SK-N-SH (cell line): ENCODE results near the gene PAX3. TPM values are rescaled to one million over a fixed set of nuclear protein-coding genes. Genes with fewer than 3 reads are reported as not detected.

Experiments used
- CTCF ChIA-PET: fragments of 300-600, 350-600 bp; formaldehyde crosslinking; extraction: SDS; loops from one replicate; lab custom pipeline; 2021; lab: Yijun Ruan, JAX
- POLR2A ChIA-PET: fragments of 350-600 bp; sonication (Branson Sonifier 250); formaldehyde crosslinking; extraction: SDS; loops from one replicate; lab custom pipeline; 2020; ENCODE audit warnings: antibody characterized with exemption, inconsistent platforms; lab: Yijun Ruan, JAX
- DNase-seq: peaks from one replicate; pipeline ENCODE4 v3.0.0; 2012
- H2AFZ ChIP-seq: fragments of 200-600 bp; sonication (generic); 2 replicates; pipeline ENCODE4 v1.8.1; 2016; ENCODE audit warnings: antibody characterized with exemption, mild to moderate bottlenecking, low read depth
- H3F3A ChIP-seq: fragments of 200-600 bp; sonication (generic); replicated peaks from 2 replicates; pipeline ENCODE3; 2016; ENCODE audit warnings: antibody characterized with exemption, mild to moderate bottlenecking; ENCODE audit not compliant: insufficient read depth
- H3K27ac ChIP-seq, 2 experiments: fragments of 200-500 bp in 1 of 2; fragments of 200-600 bp in 1 of 2; sonication (Bioruptor generic) in 1 of 2; sonication (generic), shearing (Covaris generic) in 1 of 2; 2 replicates each; pipeline versions ENCODE4 v1.5.1 to v1.6.1; 2014 to 2016; ENCODE audit warnings: low read depth in 2 of 2, inconsistent platforms in 1 of 2, low read length in 1 of 2, mild to moderate bottlenecking in 1 of 2, mixed read lengths in 1 of 2
- H3K27me3 ChIP-seq: fragments of 200-600 bp; sonication (generic), shearing (Covaris generic); 2 replicates; pipeline ENCODE4 v1.6.1; 2016; ENCODE audit warnings: mixed run types; ENCODE audit not compliant: insufficient read depth
- H3K36me3 ChIP-seq, 2 experiments: fragments of 200-500 bp in 1 of 2; fragments of 200-600 bp in 1 of 2; sonication (Bioruptor generic) in 1 of 2; sonication (generic) in 1 of 2; replicated peaks in 1 of 2; 2 replicates each; pipeline versions ENCODE3 to v1.5.1; 2014 to 2016; ENCODE audit warnings: low read length in 1 of 2, mild to moderate bottlenecking in 1 of 2; ENCODE audit not compliant: insufficient read depth in 2 of 2, control insufficient read depth in 1 of 2
- H3K4me1 ChIP-seq, 2 experiments: fragments of 200-500 bp in 1 of 2; fragments of 200-600 bp in 1 of 2; sonication (Bioruptor generic) in 1 of 2; sonication (generic), shearing (Covaris generic) in 1 of 2; 2 replicates each; pipeline versions ENCODE4 v1.5.1 to v1.6.1; 2014 to 2016; ENCODE audit warnings: low read depth in 1 of 2, low read length in 1 of 2, mixed run types in 1 of 2; ENCODE audit not compliant: insufficient read depth in 2 of 2, control insufficient read depth in 1 of 2
- H3K4me2 ChIP-seq: fragments of 200-600 bp; sonication (generic), shearing (Covaris generic); 2 replicates; pipeline ENCODE4 v1.6.1; 2017; ENCODE audit warnings: mixed run types
- H3K4me3 ChIP-seq, 2 experiments: fragments of 200-500 bp in 1 of 2; fragments of 200-600 bp in 1 of 2; sonication (Bioruptor generic) in 1 of 2; sonication (generic), shearing (Covaris generic) in 1 of 2; 2 replicates each; pipeline versions ENCODE4 v1.5.1 to v1.8.1; 2014 to 2016; ENCODE audit warnings: low read depth in 2 of 2, inconsistent platforms in 1 of 2, low read length in 1 of 2, mild to moderate bottlenecking in 1 of 2, mixed read lengths in 1 of 2, moderate library complexity in 1 of 2
- H3K79me2 ChIP-seq: fragments of 200-600 bp; sonication (generic); 2 replicates; pipeline ENCODE4 v1.8.1; 2017; ENCODE audit warnings: mild to moderate bottlenecking; ENCODE audit not compliant: insufficient read depth
- H3K9ac ChIP-seq: fragments of 200-600 bp; sonication (generic); 2 replicates; pipeline ENCODE4 v1.6.1; 2017; ENCODE audit warnings: mixed run types
- H3K9me2 ChIP-seq: fragments of 200-600 bp; sonication (generic); 2 replicates; pipeline ENCODE4 v1.6.1; 2017; ENCODE audit warnings: mixed run types
- H3K9me3 ChIP-seq: fragments of 200-600 bp; sonication (generic); 2 replicates; pipeline ENCODE4 v1.6.1; 2017; ENCODE audit warnings: mixed run types, mild to moderate bottlenecking, moderate library complexity
- H4K20me1 ChIP-seq: fragments of 200-600 bp; sonication (generic); 2 replicates; pipeline ENCODE4 v1.6.1; 2017; ENCODE audit warnings: mild to moderate bottlenecking, mixed run types; ENCODE audit not compliant: insufficient read depth
- ELF1 ChIP-seq: IDR thresholded peaks from 2 replicates; pipeline ENCODE4 v1.4.0; 2012
- FOSL2 ChIP-seq: IDR thresholded peaks from 2 replicates; pipeline ENCODE4 v1.4.0; 2012; ENCODE audit warnings: low read depth, mild to moderate bottlenecking, moderate library complexity, borderline replicate concordance
- FOXM1 ChIP-seq: IDR thresholded peaks from 2 replicates; pipeline ENCODE4 v1.4.0; 2012; ENCODE audit warnings: low read depth, mild to moderate bottlenecking
- IRF3 ChIP-seq: fragments of 150-350 bp; IDR thresholded peaks from 2 replicates; pipeline ENCODE4 v1.6.1; 2016; ENCODE audit warnings: mild to moderate bottlenecking, low read depth, low read length
- MXI1 ChIP-seq: IDR thresholded peaks from 2 replicates; pipeline ENCODE4 v1.6.1; 2012; ENCODE audit warnings: mild to moderate bottlenecking, low read depth, low read length, improper control_type of control experiment
- PBX3 ChIP-seq: IDR thresholded peaks from 2 replicates; pipeline ENCODE4; 2012
- POLR2AphosphoS5 ChIP-seq: IDR thresholded peaks from 2 replicates; pipeline ENCODE4 v1.6.1; 2012; ENCODE audit warnings: low read depth, low read length
- WGBS: methylation state at CpG from one replicate; pipeline ENCODE4 v1.1.6; 2017; ENCODE audit warnings: low lambda C conversion rate; 5-methylcytosine and 5-hydroxymethylcytosine counted together
- polyA plus RNA-seq, 3 experiments: library from polyadenylated mRNA; depleted of rRNA; stranded (reverse); fragments of >200 nt; gene quantifications; 2 replicates each; pipeline ENCODE4 v1.2.3, GENCODE V29; 2012
- TF ChIP-seq, protein P1 (sequence below): IDR thresholded peaks from 2 replicates; pipeline ENCODE4 v1.4.0; 2012; ENCODE audit warnings: low read depth
- TF ChIP-seq, protein P2 (sequence below): fragments of 200-600 bp; sonication (generic); IDR thresholded peaks from 2 replicates; pipeline ENCODE4 v1.6.1; 2017; ENCODE audit warnings: antibody characterized with exemption, mild to moderate bottlenecking, moderate library complexity

The PAX3 gene
- polyA plus RNA-seq, 1 of the 3 experiments (the other 2 are of a cell fraction), result not detected

DNA sequence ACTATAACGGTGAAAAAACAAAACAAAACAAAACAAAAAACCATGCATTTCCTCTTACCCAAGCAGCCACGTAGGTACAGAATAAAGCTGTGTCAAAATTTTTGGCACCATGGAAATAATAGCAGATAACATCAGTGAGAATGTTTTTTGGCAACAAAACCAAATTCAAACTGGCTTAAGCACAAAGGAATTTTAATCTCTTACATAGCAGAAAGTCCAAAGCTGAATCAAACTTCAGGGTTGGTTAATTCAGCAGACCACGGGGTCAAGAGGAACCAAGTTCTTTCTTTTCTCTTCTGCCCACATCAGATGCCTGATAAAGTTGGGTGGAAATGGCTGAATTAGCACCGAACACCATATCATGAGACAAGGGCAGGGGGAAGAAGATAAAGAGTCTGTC, 129.5 kb downstream of the PAX3 start (continued):
- TF ChIP-seq IRF3 (no peak), FOXM1 (no peak), FOSL2 (no peak)
- TF ChIP-seq, protein P1, sequence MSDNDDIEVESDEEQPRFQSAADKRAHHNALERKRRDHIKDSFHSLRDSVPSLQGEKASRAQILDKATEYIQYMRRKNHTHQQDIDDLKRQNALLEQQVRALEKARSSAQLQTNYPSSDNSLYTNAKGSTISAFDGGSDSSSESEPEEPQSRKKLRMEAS, result no peak
- TF ChIP-seq, all 33 proteins: peak for 0

- no peak overlapping the region for H3K9ac ChIP-seq
- no peaks in the 10 kb centered on the region for H3K27me3 ChIP-seq
- POLR2A ChIA-PET, result no interaction called here
- H2AFZ ChIP-seq, result no peak overlapping the region
- no peaks in the 10 kb centered on the region for H3K79me2 ChIP-seq
- no peaks in the 10 kb centered on the region for H4K20me1 ChIP-seq
- no peak for DNase-seq
- WGBS, result 12% methylated on average over 8 of the region's 8 CpGs
- CTCF ChIA-PET, result no interaction called here
- H3K36me3 ChIP-seq, result no peaks in the 10 kb centered on the region
- H3K9me2 ChIP-seq, result no peaks in the 10 kb centered on the region
- no peaks in the 10 kb centered on the region; a peak in 1 of 4 replicates for H3K4me1 ChIP-seq
- H3K9me3 ChIP-seq, result no peaks in the 10 kb centered on the region
- H3F3A ChIP-seq, result no peaks in the 10 kb centered on the region
- H3K4me2 ChIP-seq, result no peak overlapping the region
- H3K4me3 ChIP-seq, result no peak overlapping the region
- TF ChIP-seq POLR2AphosphoS5 (no peak), MXI1 (no peak), ELF1 (no peak)
- TF ChIP-seq, protein P2, sequence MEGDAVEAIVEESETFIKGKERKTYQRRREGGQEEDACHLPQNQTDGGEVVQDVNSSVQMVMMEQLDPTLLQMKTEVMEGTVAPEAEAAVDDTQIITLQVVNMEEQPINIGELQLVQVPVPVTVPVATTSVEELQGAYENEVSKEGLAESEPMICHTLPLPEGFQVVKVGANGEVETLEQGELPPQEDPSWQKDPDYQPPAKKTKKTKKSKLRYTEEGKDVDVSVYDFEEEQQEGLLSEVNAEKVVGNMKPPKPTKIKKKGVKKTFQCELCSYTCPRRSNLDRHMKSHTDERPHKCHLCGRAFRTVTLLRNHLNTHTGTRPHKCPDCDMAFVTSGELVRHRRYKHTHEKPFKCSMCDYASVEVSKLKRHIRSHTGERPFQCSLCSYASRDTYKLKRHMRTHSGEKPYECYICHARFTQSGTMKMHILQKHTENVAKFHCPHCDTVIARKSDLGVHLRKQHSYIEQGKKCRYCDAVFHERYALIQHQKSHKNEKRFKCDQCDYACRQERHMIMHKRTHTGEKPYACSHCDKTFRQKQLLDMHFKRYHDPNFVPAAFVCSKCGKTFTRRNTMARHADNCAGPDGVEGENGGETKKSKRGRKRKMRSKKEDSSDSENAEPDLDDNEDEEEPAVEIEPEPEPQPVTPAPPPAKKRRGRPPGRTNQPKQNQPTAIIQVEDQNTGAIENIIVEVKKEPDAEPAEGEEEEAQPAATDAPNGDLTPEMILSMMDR, result no peak
- TF ChIP-seq, all 33 proteins: peak for 0
- no peak overlapping the region for H3K27ac ChIP-seq
Measured at GRCh38 chr2:222167762-222168161, 131.0 kb downstream of the PAX3 start.

GRCh38 chr2:222160944-222161343, 137.9 kb downstream of the PAX3 start:
- H3K4me1 ChIP-seq, result no peaks in the 10 kb centered on the region
- no peaks in the 10 kb centered on the region for H3K79me2 ChIP-seq
- no peaks in the 10 kb centered on the region for H3K27me3 ChIP-seq
- POLR2A ChIA-PET, result no interaction called here
- no peaks in the 10 kb centered on the region for H4K20me1 ChIP-seq
- H3K36me3 ChIP-seq, result no peaks in the 10 kb centered on the region
- no peak overlapping the region for H3K4me3 ChIP-seq
- TF ChIP-seq PBX3, result no peak
- no peak for DNase-seq
- no peak overlapping the region for H3K27ac ChIP-seq
- H3K9me3 ChIP-seq, result no peaks in the 10 kb centered on the region
- H3K9ac ChIP-seq, result no peak overlapping the region
- H2AFZ ChIP-seq, result no peak overlapping the region
- no peaks in the 10 kb centered on the region for H3K9me2 ChIP-seq
- CTCF ChIA-PET, result no interaction called here
- H3F3A ChIP-seq, result no peaks in the 10 kb centered on the region
- H3K4me2 ChIP-seq, result no peak overlapping the region
- 1% methylated on average over 5 of the region's 5 CpGs for WGBS
